ENCODE results near the gene DDX17. TPM values are rescaled to one million over a fixed set of nuclear protein-coding genes. Genes with fewer than 3 reads are reported as not detected.

DDX17 gene
- total and polyA plus RNA-seq, 2 of the 8 experiments (the other 6 are each of a cell fraction or from before 2014, with no cell fraction given), result 437 to 441 TPM

DNA sequence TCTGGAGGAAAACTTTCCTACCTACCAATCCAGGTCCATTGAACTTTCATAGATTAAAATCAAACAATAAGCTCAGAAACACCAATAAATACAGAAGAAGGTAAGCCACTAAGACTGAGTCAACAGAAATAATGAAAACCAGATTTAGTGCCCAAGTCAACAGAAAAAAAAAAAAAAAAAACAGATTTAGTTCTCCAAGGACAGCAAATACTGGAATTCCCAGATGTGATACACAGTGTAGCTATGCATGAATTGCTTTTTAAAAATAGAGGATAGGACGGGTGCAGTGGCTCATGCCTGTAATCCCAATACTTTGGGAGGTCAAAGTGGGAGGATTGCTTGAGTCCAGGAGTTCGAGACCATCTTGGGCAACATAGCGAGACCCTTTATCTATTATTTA, 48.2 kb upstream of the DDX17 start (continued):
- no peak for TF ChIP-seq SAP30 (IDR thresholded peaks at IDR 0.05; ENCODE audit: insufficient read depth, insufficient replicate concordance, low read length)
- TF ChIP-seq TEAD4 (IDR thresholded peaks at IDR 0.05; ENCODE audit: low read depth, low read length), result no peak
- TF ChIP-seq RNF2 (IDR thresholded peaks at IDR 0.05; ENCODE audit: borderline replicate concordance, low read depth, low read length, missing control alignments, poor library complexity, severe bottlenecking), result no peak
- no peak for TF ChIP-seq POU5F1 (IDR thresholded peaks at IDR 0.05; ENCODE audit: low read depth, low read length)
- TF ChIP-seq SIN3A (conservative IDR thresholded peaks at IDR 0.05 in 1 of 2, IDR thresholded peaks at IDR 0.05 in 1 of 2; ENCODE audit: low read depth in 1 of 2, low read length in 2 of 2), result no peak
- TF ChIP-seq CHD2 (IDR thresholded peaks at IDR 0.05; ENCODE audit: low read length), result no peak
